ENCODE results near the gene RFWD3.
"Not testable (repeated sequence)": the region's sequence is repeated elsewhere in the genome, so short reads cannot be mapped to it uniquely, and the experiment has no call there.

The RFWD3 gene

GRCh38 chr16:74666425-74667254 is at the start of gene RFWD3:
RFWD3 (minus strand) TSS chr16:74666877; CDS start chr16:74661449, 5,428 bp downstream.
- peak; percentile 88 to 94 for DNase-seq (ENCODE audit: low read depth in 2 of 2)

GRCh38 chr16:74716355-74716754 is 49.7 kb upstream of the RFWD3 start:
- no peak for DNase-seq (ENCODE audit: low read depth in 2 of 2)

- no peak for DNase-seq (ENCODE audit: low read depth in 2 of 2)
These were observed 47.2 kb upstream of the RFWD3 start for GRCh38 chr16:74713876-74714275.

- DNase-seq (ENCODE audit: low read depth in 2 of 2) = no peak
These were observed 46.6 kb upstream of the RFWD3 start for GRCh38 chr16:74713325-74713724.

GRCh38 chr16:74711938-74712337 is 45.3 kb upstream of the RFWD3 start:
- DNase-seq (ENCODE audit: low read depth in 2 of 2) = no peak

- no peak for DNase-seq (ENCODE audit: low read depth in 2 of 2)
These were observed 43.7 kb upstream of the RFWD3 start for GRCh38 chr16:74710401-74710800.

GRCh38 chr16:74709441-74709877 is 42.8 kb upstream of the RFWD3 start:
- peak; percentile 66 to 78 for DNase-seq (ENCODE audit: low read depth in 2 of 2)

GRCh38 chr16:74700438-74701225 is 34.0 kb upstream of the RFWD3 start, which contains the start of gene MLKL:
MLKL (minus strand) TSS chr16:74700862; CDS start chr16:74695757, 5,105 bp downstream.
- peak; percentile 37 to 48 for DNase-seq (ENCODE audit: low read depth in 2 of 2)

GRCh38 chr16:74700116-74700437 is 33.4 kb upstream of the RFWD3 start:
- DNase-seq (ENCODE audit: low read depth in 2 of 2) = peak in 1 of 2 donors; percentile 20

- DNase-seq (ENCODE audit: low read depth in 2 of 2) = no peak
These were observed 33.0 kb upstream of the RFWD3 start for GRCh38 chr16:74699666-74700065.

- no peak for DNase-seq (ENCODE audit: low read depth in 2 of 2)
These were observed 31.5 kb upstream of the RFWD3 start for GRCh38 chr16:74698222-74698621.

- peak; percentile 22 to 35 for DNase-seq (ENCODE audit: low read depth in 2 of 2)
These were observed 29.1 kb upstream of the RFWD3 start for GRCh38 chr16:74695450-74696422.

GRCh38 chr16:74691093-74691855 is 24.6 kb upstream of the RFWD3 start:
- DNase-seq (ENCODE audit: low read depth in 2 of 2) = no peak

- no peak for DNase-seq (ENCODE audit: low read depth in 2 of 2)
These were observed 15.9 kb upstream of the RFWD3 start for GRCh38 chr16:74682556-74682955.

- DNase-seq (ENCODE audit: low read depth in 2 of 2) = no peak
These were observed 14.0 kb upstream of the RFWD3 start for GRCh38 chr16:74680681-74681080.

GRCh38 chr16:74679983-74680382 is 13.3 kb upstream of the RFWD3 start:
- DNase-seq (ENCODE audit: low read depth in 2 of 2) = no peak

GRCh38 chr16:74677868-74678267 is 11.2 kb upstream of the RFWD3 start:
- DNase-seq (ENCODE audit: low read depth in 2 of 2) = no peak

- no peak for DNase-seq (ENCODE audit: low read depth in 2 of 2)
These were observed 7.2 kb upstream of the RFWD3 start for GRCh38 chr16:74673876-74674275.

- not testable (repeated sequence) for DNase-seq (ENCODE audit: low read depth in 2 of 2)
These were observed 2.2 kb upstream of the RFWD3 start for GRCh38 chr16:74668877-74669276.

GRCh38 chr16:74667255-74667700 is 601 bp upstream of the RFWD3 start:
- DNase-seq (ENCODE audit: low read depth in 2 of 2) = peak; percentile 21 to 42

GRCh38 chr16:74666010-74666421 is 661 bp downstream of the RFWD3 start:
- DNase-seq (ENCODE audit: low read depth in 2 of 2) = no peak
